A549 (cell line): ENCODE results near the gene TBX2. TPM values are rescaled to one million over a fixed set of nuclear protein-coding genes. Genes with fewer than 3 reads are reported as not detected.

Source experiments
- ATAC-seq, 2 experiments: fragments of 200-7000 bp in 1 of 2; fragments of >200 bp in 1 of 2; cut with Nextera tagmentation in 1 of 2; cut with Tn5 transposase in 1 of 2; 3 replicates each; pipeline versions ENCODE4 v1.8.0 to v1.9.1; 2018 to 2020; ENCODE audit warnings: mild to moderate bottlenecking in 1 of 2, moderate library complexity in 1 of 2
- CTCF ChIA-PET: fragments of 300-600 bp; sonication (Branson Sonifier 250); formaldehyde crosslinking; extraction: SDS; loops from one replicate; lab custom pipeline; 2021; ENCODE audit warnings: antibody characterized with exemption, inconsistent platforms; lab: Yijun Ruan, JAX
- POLR2A ChIA-PET: fragments of 350-600 bp; formaldehyde crosslinking; extraction: SDS; loops from one replicate; lab custom pipeline; 2021; ENCODE audit warnings: antibody characterized with exemption, inconsistent platforms; lab: Yijun Ruan, JAX
- DNase-seq, 2 experiments: peaks; one replicate each; pipeline versions ENCODE4 v3.0.0 to v3.0.0-alpha.2; 2011 to 2016; ENCODE audit warnings: low read depth in 1 of 2, low spot score in 1 of 2
- FAIRE-seq: peaks from 2 replicates; lab custom pipeline; 2011; peaks lifted over from hg19 to GRCh38; lab: Jason Lieb, UNC
- H3K27ac ChIP-seq, 2 experiments: fragments of >200 bp; sonication (Bioruptor Twin); formaldehyde crosslinking; 3 replicates each; pipeline ENCODE4 v1.5.1; 2016 to 2017
- H3K4me1 ChIP-seq: fragments of >200 bp; sonication (Bioruptor Twin); formaldehyde crosslinking; 3 replicates; pipeline ENCODE4 v1.6.1; 2016
- H3K4me2 ChIP-seq: fragments of >200 bp; sonication (Bioruptor Twin); formaldehyde crosslinking; 3 replicates; pipeline ENCODE4 v1.6.1; 2016
- H3K4me3 ChIP-seq: fragments of >200 bp; sonication (Bioruptor Twin); formaldehyde crosslinking; 3 replicates; pipeline ENCODE4 v1.5.1; 2016
- H3K9me3 ChIP-seq: fragments of >200 bp; sonication (Bioruptor Twin); formaldehyde crosslinking; 3 replicates; pipeline ENCODE4 v1.6.1; 2016
- ATOH8 ChIP-seq: fragments of 250-450 bp; sonication (Bioruptor Pico); IDR thresholded peaks from 2 replicates; pipeline ENCODE4 v1.5.0; 2020; ENCODE audit warnings: low read depth, mild to moderate bottlenecking, moderate library complexity
- CEBPB ChIP-seq, 2 experiments: fragments of >200 bp in 1 of 2; sonication (Bioruptor Twin) in 1 of 2; formaldehyde crosslinking in 1 of 2; IDR thresholded peaks; 2 replicates each; pipeline ENCODE4 v1.6.1; 2012 to 2016
- EHMT2 ChIP-seq: fragments of 200-600 bp; sonication (generic); IDR thresholded peaks from 2 replicates; pipeline ENCODE4 v1.6.1; 2016; ENCODE audit warnings: antibody characterized with exemption, low read depth, mild to moderate bottlenecking, moderate library complexity
- EP300 ChIP-seq, 2 experiments: fragments of >200 bp; sonication (Bioruptor Twin); formaldehyde crosslinking; IDR thresholded peaks; 2 replicates in 1 of 2; 3 replicates in 1 of 2; pipeline ENCODE4 v1.6.1; 2016 to 2017
- FOXS1 ChIP-seq: fragments of 250-450 bp; sonication (Bioruptor Pico); IDR thresholded peaks from 2 replicates; pipeline ENCODE4 v1.5.0; 2020; ENCODE audit warnings: mild to moderate bottlenecking, moderate library complexity
- GATA3 ChIP-seq: IDR thresholded peaks from 2 replicates; pipeline ENCODE4 v1.6.1; 2012; ENCODE audit warnings: borderline replicate concordance
- KDM1A ChIP-seq: fragments of 200-600 bp; sonication (generic); IDR thresholded peaks from 2 replicates; pipeline ENCODE4 v1.6.1; 2016; ENCODE audit warnings: low read depth, mild to moderate bottlenecking
- PBX3 ChIP-seq: IDR thresholded peaks from 2 replicates; pipeline ENCODE4 v1.6.1; 2012
- RAD21 ChIP-seq, 2 experiments: fragments of >200 bp in 1 of 2; sonication (Bioruptor Twin) in 1 of 2; formaldehyde crosslinking in 1 of 2; IDR thresholded peaks in 1 of 2; conservative IDR thresholded peaks in 1 of 2; 2 replicates in 1 of 2; 3 replicates in 1 of 2; pipeline ENCODE4 v1.6.1; 2012 to 2018; ENCODE audit warnings: inconsistent platforms in 1 of 2
- RARB ChIP-seq: fragments of 250-450 bp; sonication (Bioruptor Pico); IDR thresholded peaks from 2 replicates; pipeline ENCODE4 v1.8.0; 2021; ENCODE audit warnings: mild to moderate bottlenecking, moderate library complexity
- SMC3 ChIP-seq: fragments of >200 bp; sonication (Bioruptor Twin); formaldehyde crosslinking; IDR thresholded peaks from 3 replicates; pipeline ENCODE4 v1.6.1; 2018; ENCODE audit warnings: inconsistent platforms
- TFCP2L1 ChIP-seq: fragments of 250-450 bp; sonication (Bioruptor Pico); IDR thresholded peaks from 2 replicates; pipeline ENCODE4 v1.5.0; 2021; ENCODE audit warnings: mild to moderate bottlenecking
- TP53 ChIP-seq: fragments of 250-450 bp; sonication (Bioruptor Pico); IDR thresholded peaks from 2 replicates; pipeline ENCODE4 v1.5.0; 2021; ENCODE audit warnings: mild to moderate bottlenecking, moderate library complexity
- USF2 ChIP-seq: fragments of 450-650 bp; IDR thresholded peaks from 2 replicates; pipeline ENCODE4 v1.6.1; 2014; ENCODE audit warnings: antibody characterized with exemption
- ZNF302 ChIP-seq: fragments of 250-450 bp; sonication (Bioruptor Pico); IDR thresholded peaks from 2 replicates; pipeline ENCODE4 v1.9.0; 2021; ENCODE audit warnings: inconsistent platforms, mild to moderate bottlenecking, moderate library complexity
- WGBS: methylation state at CpG from one replicate; pipeline ENCODE4 v1.1.6; 2017; ENCODE audit errors: missing lambda C conversion rate; 5-methylcytosine and 5-hydroxymethylcytosine counted together
- polyA plus RNA-seq, 4 experiments: library from polyadenylated mRNA; depleted of rRNA in 3 of 4; stranded (reverse); fragments of >200 nt; fragmentation: RNase III in 1 of 4; extraction: RNeasy Plus Mini Kit Qiagen cat#74134 plus additional on column Dnase treatment in 1 of 4; gene quantifications; 2 replicates in 3 of 4; 3 replicates in 1 of 4; pipeline ENCODE4 v1.2.3, GENCODE V29; 2011 to 2017
- TF ChIP-seq, protein P1 (sequence below): fragments of >200 bp; sonication (Bioruptor Twin); formaldehyde crosslinking; IDR thresholded peaks from 3 replicates; pipeline ENCODE4 v1.5.1; 2016

Gene TBX2
- polyA plus RNA-seq, 2 of the 4 experiments (the other 2 are of a cell fraction) = 0.71 to 2.3 TPM

DNA sequence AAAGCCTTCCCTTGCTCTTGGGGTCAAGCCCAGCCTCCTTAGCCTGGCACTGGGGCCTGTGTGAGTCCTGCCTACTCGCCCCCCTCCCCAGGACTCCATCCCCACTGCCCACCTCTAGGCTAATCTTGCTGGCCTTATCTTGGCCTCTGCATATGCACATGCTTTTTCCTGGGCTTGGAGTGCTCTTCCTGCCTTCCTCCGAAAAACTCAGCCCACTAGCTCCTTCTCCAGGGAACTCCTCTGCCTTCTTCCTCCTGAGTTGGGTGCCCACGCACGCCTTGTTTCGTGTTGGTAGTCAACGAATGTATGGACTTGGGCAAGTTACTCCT is 16.5 kb downstream of the TBX2 start:
- ChIA-PET POLR2A (no interaction called here), CTCF (interaction anchor here (0.6 to 19.8 kb wide), 26 partner anchors 10 to 491 kb away, joined by 3 to 357 read pairs (median 4); partner anchors contain the start of genes NACA2 and TBX2)
- DNase-seq (no peak), ATAC-seq (no peak), FAIRE-seq (no peak)
- Histone ChIP-seq H3K4me2 (peak overlapping the region; percentile 60; the same call in 2 of the 3 replicates), H3K9me3 (0 out of 3 replicates have a peak, but pooled peaks cover 8% of the 10 kb centered on the region), H3K4me1 (peaks cover 14% of the 10 kb centered on the region; the same call in 2 of the 3 replicates), H3K4me3 (no peak overlapping the region), H3K27ac (peak overlapping the region; percentile 54 to 72; a peak in 5 of 6 replicates)
- 93% methylated on average over 6 of the region's 6 CpGs for WGBS
- no peak for TF ChIP-seq PBX3
- TF ChIP-seq TFCP2L1 = no peak
- no peak for TF ChIP-seq EP300 (IDR thresholded peaks at IDR 0.05)
- TF ChIP-seq KDM1A = no peak
- no peak for TF ChIP-seq RARB (CRISPR knock-in tag)
- no peak for TF ChIP-seq TP53 (CRISPR knock-in tag)
- no peak for TF ChIP-seq GATA3
- TF ChIP-seq ATOH8 (CRISPR knock-in tag) = no peak

DNA sequence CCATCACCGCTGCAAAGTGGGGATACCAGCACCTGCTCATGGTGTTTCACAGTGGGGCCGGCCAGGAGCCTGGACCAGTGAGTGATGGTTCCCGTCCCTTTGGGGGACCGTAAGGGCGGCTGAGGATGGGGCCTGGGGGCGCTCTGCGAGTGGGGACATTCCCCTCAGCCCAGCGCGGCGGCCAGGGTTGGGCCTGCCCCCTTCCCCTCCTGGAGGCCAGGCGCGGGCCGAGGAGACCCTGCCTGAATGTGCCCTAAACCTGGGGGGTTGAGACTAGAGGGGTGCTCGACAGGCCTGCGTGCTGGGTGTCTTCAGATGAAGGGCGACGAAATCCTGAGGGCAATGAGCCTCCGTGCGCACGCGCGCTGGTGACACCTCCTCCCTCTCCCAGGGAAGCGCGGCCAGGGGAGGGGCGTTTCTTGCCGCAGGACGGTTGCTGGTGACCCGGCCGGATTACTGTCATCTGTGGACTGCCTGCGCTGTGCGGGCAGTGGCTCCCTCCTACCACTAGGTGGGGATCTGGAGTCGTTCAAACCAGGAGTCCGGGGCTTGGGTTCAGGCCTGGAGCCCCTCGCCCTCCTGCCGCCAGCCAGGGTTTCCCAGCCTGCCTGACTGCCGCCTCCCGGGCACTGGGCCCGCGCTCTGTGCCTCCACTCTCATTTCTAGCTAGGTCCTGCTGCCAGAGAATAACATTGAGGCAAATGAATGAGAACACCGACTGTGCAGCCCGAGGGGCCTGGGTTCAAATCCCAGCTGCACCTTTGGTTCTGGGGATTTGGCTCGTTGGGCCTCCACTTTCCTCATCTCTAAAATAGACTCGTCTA is 17.1 kb downstream of the TBX2 start:
- ChIA-PET CTCF (interaction anchor here (0.6 to 19.8 kb wide), 53 partner anchors 8 to 954 kb away, joined by 3 to 357 read pairs (median 4); partner anchors contain the start of gene NACA2), POLR2A (no interaction called here)
- WGBS = 35% methylated on average over 35 of the region's 43 CpGs
- no peak overlapping the region for H3K4me3 ChIP-seq
- FAIRE-seq = peak; percentile 76
- H3K4me2 ChIP-seq = peak overlapping the region; percentile 60
- TF ChIP-seq RAD21 (conservative IDR thresholded peaks at IDR 0.05 in 1 of 2, IDR thresholded peaks at IDR 0.05 in 1 of 2) (peak; percentile 95 to 99), SMC3 (peak; percentile 99), USF2 (no peak), GATA3 (0 out of 2 replicates have a peak, but pooled peaks have one; percentile 17), EHMT2 (no peak)
- TF ChIP-seq, protein P1, sequence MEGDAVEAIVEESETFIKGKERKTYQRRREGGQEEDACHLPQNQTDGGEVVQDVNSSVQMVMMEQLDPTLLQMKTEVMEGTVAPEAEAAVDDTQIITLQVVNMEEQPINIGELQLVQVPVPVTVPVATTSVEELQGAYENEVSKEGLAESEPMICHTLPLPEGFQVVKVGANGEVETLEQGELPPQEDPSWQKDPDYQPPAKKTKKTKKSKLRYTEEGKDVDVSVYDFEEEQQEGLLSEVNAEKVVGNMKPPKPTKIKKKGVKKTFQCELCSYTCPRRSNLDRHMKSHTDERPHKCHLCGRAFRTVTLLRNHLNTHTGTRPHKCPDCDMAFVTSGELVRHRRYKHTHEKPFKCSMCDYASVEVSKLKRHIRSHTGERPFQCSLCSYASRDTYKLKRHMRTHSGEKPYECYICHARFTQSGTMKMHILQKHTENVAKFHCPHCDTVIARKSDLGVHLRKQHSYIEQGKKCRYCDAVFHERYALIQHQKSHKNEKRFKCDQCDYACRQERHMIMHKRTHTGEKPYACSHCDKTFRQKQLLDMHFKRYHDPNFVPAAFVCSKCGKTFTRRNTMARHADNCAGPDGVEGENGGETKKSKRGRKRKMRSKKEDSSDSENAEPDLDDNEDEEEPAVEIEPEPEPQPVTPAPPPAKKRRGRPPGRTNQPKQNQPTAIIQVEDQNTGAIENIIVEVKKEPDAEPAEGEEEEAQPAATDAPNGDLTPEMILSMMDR = peak; percentile 96
- peak overlapping the region; percentile 54 to 72; a peak in 4 of 6 replicates for H3K27ac ChIP-seq
- peaks cover 14% of the 10 kb centered on the region; the same call in 2 of the 3 replicates for H3K4me1 ChIP-seq
- peak; percentile 45 to 74 for ATAC-seq
- DNase-seq = peak; percentile 88 to 93
- H3K9me3 ChIP-seq = 0 out of 3 replicates have a peak, but pooled peaks cover 8% of the 10 kb centered on the region

DNA sequence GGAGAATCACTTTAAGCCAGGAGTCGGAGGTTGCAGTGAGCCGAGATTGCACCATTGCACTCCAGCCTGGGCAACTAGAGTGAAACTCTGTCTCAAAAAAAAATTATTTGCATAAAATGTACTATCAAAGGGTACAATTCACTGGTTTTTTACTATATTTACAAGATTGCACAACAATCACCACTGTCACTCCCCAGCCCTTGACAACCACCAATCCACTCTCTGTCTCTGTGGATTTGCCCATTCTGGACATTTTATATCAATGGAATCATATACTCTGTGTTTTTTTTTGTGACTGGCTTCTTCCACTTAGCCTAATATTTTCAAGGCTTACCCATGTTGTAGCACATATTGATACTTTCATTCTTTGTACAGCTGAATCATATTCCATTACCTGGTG is 18.8 kb downstream of the TBX2 start:
- H3K4me2 ChIP-seq = no peak overlapping the region
- ATAC-seq (no peak), DNase-seq (no peak), FAIRE-seq (peak; percentile 36)
- peaks cover 11% of the 10 kb centered on the region; the same call in 2 of the 3 replicates for H3K4me1 ChIP-seq
- H3K4me3 ChIP-seq = no peak overlapping the region
- 0 out of 3 replicates have a peak, but pooled peaks cover 6% of the 10 kb centered on the region for H3K9me3 ChIP-seq
- ChIA-PET POLR2A (no interaction called here), CTCF (interaction anchor here (1.1 to 19.8 kb wide), 9 partner anchors 8 to 418 kb away, joined by 3 to 357 read pairs (median 7); no protein-coding TSS in a partner anchor)
- no peak overlapping the region for H3K27ac ChIP-seq
- TF ChIP-seq ZNF302 (CRISPR knock-in tag) = no peak
- no peak for TF ChIP-seq FOXS1 (CRISPR knock-in tag)
- peak; percentile 13 to 68; a peak in 3 of 4 replicates for TF ChIP-seq CEBPB (IDR thresholded peaks at IDR 0.05)
- WGBS = 90% methylated on average over 2 of the region's 2 CpGs
